ENCODE results near the gene FRMD4A.
"Not testable (repeated sequence)": the region's sequence is repeated elsewhere in the genome, so short reads cannot be mapped to it uniquely, and the experiment has no call there.

The FRMD4A gene

GRCh38 chr10:13801907-13802288 lies 528.8 kb downstream of the FRMD4A start:
- DNase-seq: no peak

GRCh38 chr10:13801156-13801906 lies 529.4 kb downstream of the FRMD4A start:
- DNase-seq: no peak

GRCh38 chr10:13797164-13797563 lies 533.6 kb downstream of the FRMD4A start:
- DNase-seq: no peak

- DNase-seq: no peak
Measured at GRCh38 chr10:13795653-13796555, 534.8 kb downstream of the FRMD4A start.

- no peak for DNase-seq
Measured at GRCh38 chr10:13794992-13795612, 535.6 kb downstream of the FRMD4A start.

GRCh38 chr10:13792006-13792405 lies 538.7 kb downstream of the FRMD4A start:
- DNase-seq: no peak

- no peak for DNase-seq
Measured at GRCh38 chr10:13791483-13791882, 539.2 kb downstream of the FRMD4A start.

GRCh38 chr10:13790196-13790595 lies 540.5 kb downstream of the FRMD4A start:
- DNase-seq: no peak

GRCh38 chr10:13789448-13789829 lies 541.3 kb downstream of the FRMD4A start:
- DNase-seq: no peak

GRCh38 chr10:13788711-13789447 lies 541.8 kb downstream of the FRMD4A start:
- DNase-seq: no peak

- no peak for DNase-seq
Measured at GRCh38 chr10:13788320-13788600, 542.5 kb downstream of the FRMD4A start.

GRCh38 chr10:13787015-13787421 lies 543.7 kb downstream of the FRMD4A start:
- peak; percentile 68 for DNase-seq

GRCh38 chr10:13784067-13784466 lies 546.7 kb downstream of the FRMD4A start:
- DNase-seq: no peak

GRCh38 chr10:13779748-13780147 lies 551.0 kb downstream of the FRMD4A start:
- no peak for DNase-seq

- not testable (repeated sequence) for DNase-seq
Measured at GRCh38 chr10:13778693-13778960, 552.1 kb downstream of the FRMD4A start.

GRCh38 chr10:13776861-13777311 lies 553.8 kb downstream of the FRMD4A start:
- DNase-seq: no peak

- no peak for DNase-seq
Measured at GRCh38 chr10:13775786-13776775, 554.6 kb downstream of the FRMD4A start.

- no peak for DNase-seq
Measured at GRCh38 chr10:13774303-13774893, 556.3 kb downstream of the FRMD4A start.

- DNase-seq: no peak
Measured at GRCh38 chr10:13773496-13774170, 557.1 kb downstream of the FRMD4A start.

GRCh38 chr10:13773043-13773442 lies 557.7 kb downstream of the FRMD4A start:
- no peak for DNase-seq

GRCh38 chr10:13771992-13772391 lies 558.7 kb downstream of the FRMD4A start:
- no peak for DNase-seq

Data from stimulated activated CD4-positive, alpha-beta T cell treated with anti-CD3 and anti-CD28 coated beads, Interleukin-4, amount 100 ng/mL, for 1 hour (primary cell).